Astrocyte (in vitro differentiated cells and primary cell): ENCODE results near the gene VIPR2.

Experiments
- CTCF ChIP-seq: IDR thresholded peaks from 2 replicates; pipeline ENCODE4 v1.5.1; 2011; ENCODE audit warnings: low read depth, mild to moderate bottlenecking, inconsistent platforms, low read length, moderate library complexity; ENCODE audit not compliant: insufficient read depth
- EZH2 ChIP-seq: IDR thresholded peaks from 2 replicates; pipeline ENCODE4 v1.6.1; 2012; ENCODE audit warnings: mild to moderate bottlenecking, low read length, inconsistent platforms; ENCODE audit not compliant: insufficient read depth

GRCh38 chr7:159122276-159122675, 22.4 kb downstream of the VIPR2 start:
- no peak for TF ChIP-seq EZH2
- TF ChIP-seq CTCF = no peak
